ENCODE data around the gene BPIFA3. TPM values are rescaled to one million over a fixed set of nuclear protein-coding genes. Genes with fewer than 3 reads are reported as not detected.

The BPIFA3 gene
- total and polyA plus RNA-seq, 11 donors: not detected

DNA sequence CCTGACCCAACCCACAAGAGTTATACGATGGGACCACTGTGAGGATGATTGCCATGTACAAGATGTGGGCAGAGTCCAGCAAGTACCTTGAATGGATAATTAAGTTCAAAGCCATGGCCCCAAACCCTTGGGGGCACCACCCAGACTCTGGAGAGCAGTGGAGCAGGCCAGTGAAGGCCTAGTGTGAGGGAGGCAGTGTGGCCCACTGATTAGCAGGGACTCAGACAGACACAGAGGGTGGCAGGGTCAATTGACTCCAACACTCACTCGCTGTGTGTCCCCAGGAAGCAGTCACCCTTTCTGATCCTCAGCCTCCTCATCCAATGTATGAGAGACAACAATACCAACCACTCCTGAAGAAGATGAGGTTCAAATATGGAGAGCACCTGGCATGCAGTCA lies 16.9 kb downstream of the BPIFA3 start:
- Histone ChIP-seq H3K9me3 (no peaks in the 10 kb centered on the region), H3K27ac (no peak overlapping the region), H3K27me3 (peaks cover 0 to 57% (median 4%) of the 10 kb centered on the region in 9 donors), H3K4me3 (no peak overlapping the region), H3K4me1 (no peaks in the 10 kb centered on the region), H3K36me3 (no peaks in the 10 kb centered on the region)
- TF ChIP-seq, protein P1, sequence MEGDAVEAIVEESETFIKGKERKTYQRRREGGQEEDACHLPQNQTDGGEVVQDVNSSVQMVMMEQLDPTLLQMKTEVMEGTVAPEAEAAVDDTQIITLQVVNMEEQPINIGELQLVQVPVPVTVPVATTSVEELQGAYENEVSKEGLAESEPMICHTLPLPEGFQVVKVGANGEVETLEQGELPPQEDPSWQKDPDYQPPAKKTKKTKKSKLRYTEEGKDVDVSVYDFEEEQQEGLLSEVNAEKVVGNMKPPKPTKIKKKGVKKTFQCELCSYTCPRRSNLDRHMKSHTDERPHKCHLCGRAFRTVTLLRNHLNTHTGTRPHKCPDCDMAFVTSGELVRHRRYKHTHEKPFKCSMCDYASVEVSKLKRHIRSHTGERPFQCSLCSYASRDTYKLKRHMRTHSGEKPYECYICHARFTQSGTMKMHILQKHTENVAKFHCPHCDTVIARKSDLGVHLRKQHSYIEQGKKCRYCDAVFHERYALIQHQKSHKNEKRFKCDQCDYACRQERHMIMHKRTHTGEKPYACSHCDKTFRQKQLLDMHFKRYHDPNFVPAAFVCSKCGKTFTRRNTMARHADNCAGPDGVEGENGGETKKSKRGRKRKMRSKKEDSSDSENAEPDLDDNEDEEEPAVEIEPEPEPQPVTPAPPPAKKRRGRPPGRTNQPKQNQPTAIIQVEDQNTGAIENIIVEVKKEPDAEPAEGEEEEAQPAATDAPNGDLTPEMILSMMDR (IDR thresholded peaks at IDR 0.05): no peak
- TF ChIP-seq POLR2A (IDR thresholded peaks at IDR 0.05): no peak
- DNase-seq: no peak
- intact Hi-C loops (cut with DNase I): no loop called here
- ATAC-seq: no peak
- WGBS, 4 donors: 87 to 97% (median 92%) methylated on average over 2 of the region's 2 CpGs

DNA sequence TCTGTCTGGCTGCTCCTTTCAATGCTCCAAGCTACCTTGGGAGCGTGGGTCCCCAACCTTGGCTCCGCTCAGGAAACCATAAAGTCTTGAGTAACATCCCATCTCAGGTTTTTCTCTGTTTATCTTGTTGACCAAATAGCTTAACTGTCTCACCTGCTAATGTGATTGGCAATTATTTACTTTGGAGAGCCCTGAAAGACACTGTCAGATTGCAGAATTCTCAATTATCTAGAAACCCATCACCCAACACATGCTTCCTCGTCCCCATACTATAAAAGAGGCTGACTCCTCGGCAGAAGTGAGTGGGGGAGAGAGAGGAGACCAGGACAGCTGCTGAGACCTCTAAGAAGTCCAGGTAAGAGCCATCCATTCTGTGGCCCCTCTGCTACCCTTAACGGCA lies 18.5 kb downstream of the BPIFA3 start, which contains the start of gene BPIFA1:
BPIFA1 (plus strand) TSS at position 301 of the 400 bp plus-strand sequence. CDS start 1,716 bp downstream, outside the sequence.
- no peak for TF ChIP-seq POLR2A (IDR thresholded peaks at IDR 0.05)
- TF ChIP-seq, protein P1 (IDR thresholded peaks at IDR 0.05): no peak
- 65 to 74% (median 66%) methylated on average over 5 of the region's 5 CpGs for WGBS, 4 donors
- Histone ChIP-seq H3K4me1 (no peaks in the 10 kb centered on the region), H3K36me3 (no peaks in the 10 kb centered on the region), H3K9me3 (no peaks in the 10 kb centered on the region), H3K27me3 (peaks cover 0 to 49% (median 4%) of the 10 kb centered on the region in 9 donors), H3K4me3 (no peak within 1 kb of the TSS), H3K27ac (no peak within 1 kb of the TSS)
- intact Hi-C loops (cut with DNase I): no loop called here
- DNase-seq: no peak
- no peak for ATAC-seq

GRCh38 chr20:33236351-33236750 lies 19.2 kb downstream of the BPIFA3 start:
- Histone ChIP-seq H3K4me1 (no peaks in the 10 kb centered on the region), H3K27ac (no peak overlapping the region), H3K27me3 (peaks cover 0 to 51% (median 4%) of the 10 kb centered on the region in 9 donors), H3K36me3 (no peaks in the 10 kb centered on the region), H3K4me3 (no peak overlapping the region), H3K9me3 (no peaks in the 10 kb centered on the region)
- DNase-seq: no peak
- 65 to 85% (median 72%) methylated on average over 1 of the region's 1 CpG for WGBS, 4 donors
- intact Hi-C loops (cut with DNase I): no loop called here
- TF ChIP-seq, protein P1 (IDR thresholded peaks at IDR 0.05): no peak
- TF ChIP-seq POLR2A (IDR thresholded peaks at IDR 0.05): no peak
- no peak for ATAC-seq

DNA sequence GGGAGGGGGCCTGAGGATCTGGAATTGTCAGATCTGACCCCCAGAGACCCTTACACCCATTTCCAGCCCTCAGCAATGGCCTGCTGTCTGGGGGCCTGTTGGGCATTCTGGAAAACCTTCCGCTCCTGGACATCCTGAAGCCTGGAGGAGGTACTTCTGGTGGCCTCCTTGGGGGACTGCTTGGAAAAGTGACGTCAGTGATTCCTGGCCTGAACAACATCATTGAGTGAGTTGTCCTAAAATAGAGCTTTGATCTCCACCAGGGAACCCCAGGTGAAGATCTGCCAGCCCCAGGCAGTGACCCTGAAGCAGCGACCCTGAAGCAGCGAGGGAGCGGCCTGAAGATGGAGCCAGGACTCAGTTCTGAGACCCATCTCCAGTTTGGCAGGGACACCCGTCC lies 20.8 kb downstream of the BPIFA3 start:
- intact Hi-C loops (cut with DNase I): no loop called here
- H3K36me3 ChIP-seq: no peaks in the 10 kb centered on the region
- H3K27ac ChIP-seq: no peak overlapping the region
- ATAC-seq (no peak), DNase-seq (no peak)
- TF ChIP-seq, protein P1 (IDR thresholded peaks at IDR 0.05): no peak
- no peak for TF ChIP-seq POLR2A (IDR thresholded peaks at IDR 0.05)
- no peak overlapping the region for H3K4me3 ChIP-seq
- H3K9me3 ChIP-seq: no peaks in the 10 kb centered on the region
- peaks cover 0 to 44% (median 4%) of the 10 kb centered on the region in 9 donors for H3K27me3 ChIP-seq
- 53 to 73% (median 64%) methylated on average over 3 to 6 of the region's 6 CpGs for WGBS, 4 donors
- no peaks in the 10 kb centered on the region for H3K4me1 ChIP-seq
